ENCODE data around the gene IQSEC3.

The IQSEC3 gene

DNA sequence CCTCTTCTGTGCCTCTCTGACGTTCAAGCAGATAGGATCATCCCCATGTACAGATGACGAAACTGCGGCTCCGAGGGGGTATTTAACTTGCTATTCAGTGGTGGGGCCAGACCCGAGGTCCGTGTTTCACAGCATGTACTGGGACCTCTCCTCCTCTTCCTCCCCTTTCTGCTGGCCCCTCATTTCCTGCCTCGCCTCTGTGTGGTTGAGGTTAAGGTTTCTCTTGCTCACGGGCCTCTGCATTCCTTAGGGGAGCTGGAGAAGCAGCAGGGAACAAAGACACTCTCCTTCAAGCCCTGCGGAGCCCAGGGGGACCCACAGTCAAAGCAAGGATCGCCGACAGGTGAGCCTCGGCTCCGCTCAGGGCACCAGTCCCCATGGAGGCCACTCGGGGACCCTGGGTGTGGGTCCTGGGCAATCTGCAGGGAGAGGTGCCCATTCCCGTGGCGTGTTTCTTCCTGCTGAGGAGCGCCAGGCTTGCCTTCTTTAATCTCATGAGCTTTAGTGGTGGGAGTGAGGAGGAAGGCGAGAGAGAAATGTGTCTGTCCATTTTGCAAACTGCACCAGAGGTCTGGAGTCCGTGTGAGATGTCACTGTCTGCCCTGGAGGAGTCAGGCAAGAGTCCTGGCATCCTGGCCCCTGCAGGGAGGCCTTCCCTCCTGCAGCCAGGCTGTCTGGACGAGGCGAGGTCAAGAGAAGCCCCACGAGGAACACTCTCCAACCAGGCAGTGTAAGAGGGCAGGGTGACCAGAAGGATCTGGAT lies 102.4 kb downstream of the IQSEC3 start:
- H3K4me3 Mint-ChIP-seq, result peak overlapping the region; percentile 26 to 47 (median 39)
- peaks cover 82% of the 10 kb centered on the region for H3K4me1 Mint-ChIP-seq
- H3K9me3 Mint-ChIP-seq, result no peaks in the 10 kb centered on the region
- TF ChIP-seq, protein P1, sequence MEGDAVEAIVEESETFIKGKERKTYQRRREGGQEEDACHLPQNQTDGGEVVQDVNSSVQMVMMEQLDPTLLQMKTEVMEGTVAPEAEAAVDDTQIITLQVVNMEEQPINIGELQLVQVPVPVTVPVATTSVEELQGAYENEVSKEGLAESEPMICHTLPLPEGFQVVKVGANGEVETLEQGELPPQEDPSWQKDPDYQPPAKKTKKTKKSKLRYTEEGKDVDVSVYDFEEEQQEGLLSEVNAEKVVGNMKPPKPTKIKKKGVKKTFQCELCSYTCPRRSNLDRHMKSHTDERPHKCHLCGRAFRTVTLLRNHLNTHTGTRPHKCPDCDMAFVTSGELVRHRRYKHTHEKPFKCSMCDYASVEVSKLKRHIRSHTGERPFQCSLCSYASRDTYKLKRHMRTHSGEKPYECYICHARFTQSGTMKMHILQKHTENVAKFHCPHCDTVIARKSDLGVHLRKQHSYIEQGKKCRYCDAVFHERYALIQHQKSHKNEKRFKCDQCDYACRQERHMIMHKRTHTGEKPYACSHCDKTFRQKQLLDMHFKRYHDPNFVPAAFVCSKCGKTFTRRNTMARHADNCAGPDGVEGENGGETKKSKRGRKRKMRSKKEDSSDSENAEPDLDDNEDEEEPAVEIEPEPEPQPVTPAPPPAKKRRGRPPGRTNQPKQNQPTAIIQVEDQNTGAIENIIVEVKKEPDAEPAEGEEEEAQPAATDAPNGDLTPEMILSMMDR (IDR thresholded peaks at IDR 0.05; ENCODE audit: unreplicated experiment in 3 of 3), result no peak
- H3K36me3 Mint-ChIP-seq (ENCODE audit: low read depth), result no peaks in the 10 kb centered on the region
- H3K27me3 Mint-ChIP-seq (ENCODE audit: low read depth), result peaks cover 21% of the 10 kb centered on the region
- H3K27ac Mint-ChIP-seq, result peak overlapping the region; percentile 77 to 90 (median 80)

DNA sequence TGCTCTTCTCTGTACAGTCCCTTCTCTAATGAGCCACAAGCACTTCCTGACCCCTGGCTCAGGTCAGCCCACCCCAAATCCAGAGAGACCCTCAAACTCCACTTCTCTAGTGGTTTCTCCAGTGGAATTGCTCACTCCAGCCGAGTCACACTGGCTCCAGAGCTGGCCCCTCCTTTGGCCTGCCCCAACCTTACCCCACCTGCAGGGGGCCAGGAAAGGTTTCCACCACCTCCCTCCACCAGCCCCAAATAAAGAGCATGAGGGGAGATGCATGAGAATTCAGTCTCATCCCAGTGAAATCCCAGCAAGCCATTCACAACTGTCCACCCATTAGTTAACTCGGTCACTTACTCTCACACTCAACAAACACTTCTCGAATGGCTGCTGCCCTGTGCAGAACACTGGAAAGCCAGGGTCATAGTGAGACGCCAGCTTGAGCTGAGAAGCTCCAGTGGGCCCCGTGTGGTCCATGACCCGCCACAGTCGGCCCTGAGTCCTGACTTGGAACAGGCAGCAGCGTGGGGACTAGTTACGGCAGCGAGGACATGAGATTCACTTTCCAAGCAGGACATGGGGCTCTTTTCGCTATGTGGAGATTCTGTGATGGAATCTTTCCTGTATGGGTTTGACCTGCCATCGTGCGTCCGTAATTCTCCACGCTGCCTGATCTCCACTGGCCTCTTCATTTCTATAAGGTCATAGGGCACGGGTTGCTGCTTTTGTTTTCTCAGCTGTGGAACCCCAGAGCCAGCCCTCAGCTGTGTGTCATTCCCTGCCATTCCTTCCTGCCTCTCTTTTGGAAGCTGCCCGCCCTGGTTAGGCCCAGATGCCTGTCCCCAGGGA lies 103.2 kb downstream of the IQSEC3 start:
- no peaks in the 10 kb centered on the region for H3K9me3 Mint-ChIP-seq
- H3K4me3 Mint-ChIP-seq, result peak overlapping the region; percentile 32 to 62 (median 48)
- H3K27me3 Mint-ChIP-seq (ENCODE audit: low read depth), result peaks cover 21% of the 10 kb centered on the region
- H3K27ac Mint-ChIP-seq, result peak overlapping the region; percentile 77 to 90 (median 80)
- no peaks in the 10 kb centered on the region for H3K36me3 Mint-ChIP-seq (ENCODE audit: low read depth)
- TF ChIP-seq, protein P1 (IDR thresholded peaks at IDR 0.05; ENCODE audit: unreplicated experiment in 3 of 3), result no peak
- H3K4me1 Mint-ChIP-seq, result peaks cover 78% of the 10 kb centered on the region

DNA sequence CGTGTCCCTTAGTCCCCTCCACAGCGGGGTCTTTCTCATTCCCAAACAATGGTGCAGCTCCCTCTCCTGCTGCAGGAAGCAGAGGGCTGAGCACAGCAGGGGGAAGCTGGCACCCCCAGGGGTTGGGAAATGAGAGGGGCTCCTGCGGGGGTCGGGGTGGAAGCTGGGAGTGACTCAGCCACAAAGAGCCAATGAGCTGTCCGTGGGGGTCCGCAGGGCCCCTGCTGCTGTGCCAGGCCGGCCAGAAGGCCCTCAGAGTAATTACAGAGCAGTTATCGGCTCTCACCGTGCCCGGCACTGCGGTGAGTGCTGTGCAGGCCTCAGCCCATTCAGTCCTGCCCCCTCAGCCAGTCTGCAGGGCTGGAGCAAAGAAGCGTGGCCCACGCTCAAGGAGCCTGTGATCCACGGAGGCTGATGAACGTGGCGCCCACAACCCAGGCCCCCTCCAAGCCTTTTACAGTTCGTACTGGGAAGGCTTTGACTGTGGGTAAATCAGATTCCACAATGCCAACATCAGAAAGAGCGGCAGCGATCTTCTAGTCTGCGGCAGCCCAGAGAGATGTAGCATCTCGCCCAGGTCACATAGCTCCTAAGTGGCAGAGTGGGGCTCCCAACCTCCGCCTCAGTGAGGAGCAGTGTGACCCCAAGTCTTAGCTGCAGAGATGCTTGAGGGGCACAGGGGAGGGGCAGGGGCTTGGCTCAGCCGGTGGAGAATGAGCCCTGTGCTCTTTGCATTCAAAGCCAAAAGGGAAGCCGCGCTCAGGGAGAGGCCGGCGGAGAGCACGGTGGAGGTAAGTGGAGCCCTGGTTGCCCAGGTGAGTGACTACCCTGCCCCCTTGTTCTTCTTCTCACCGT lies 104.0 kb downstream of the IQSEC3 start:
- peak overlapping the region; percentile 77 to 90 (median 80) for H3K27ac Mint-ChIP-seq
- TF ChIP-seq, protein P1 (IDR thresholded peaks at IDR 0.05; ENCODE audit: unreplicated experiment in 3 of 3), result no peak
- no peaks in the 10 kb centered on the region for H3K36me3 Mint-ChIP-seq (ENCODE audit: low read depth)

DNA sequence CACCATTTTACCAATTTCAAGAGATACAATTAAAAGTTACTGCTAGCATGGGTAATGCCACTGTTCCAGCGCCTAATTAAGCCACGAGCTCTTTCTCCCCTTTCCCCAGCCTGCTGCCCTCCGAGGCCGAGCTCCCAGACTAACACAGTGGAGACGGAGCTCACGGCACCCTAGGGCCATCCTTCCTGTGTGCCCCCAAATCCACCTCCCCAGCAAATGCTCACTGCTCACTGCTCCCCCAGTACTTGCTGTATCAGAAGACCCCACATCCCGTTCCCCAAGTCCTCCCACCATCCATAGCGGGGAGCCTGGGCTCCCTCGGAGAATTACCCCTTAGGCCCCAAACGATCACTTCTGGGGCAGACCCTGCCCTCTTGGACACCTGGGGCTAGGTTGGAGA lies 104.7 kb downstream of the IQSEC3 start:
- Mint-ChIP-seq H3K9me3 (no peaks in the 10 kb centered on the region), H3K36me3 (ENCODE audit: low read depth) (no peaks in the 10 kb centered on the region), H3K27ac (peak overlapping the region; percentile 49 to 90 (median 73)), H3K4me3 (peak overlapping the region in 1 of 3 experiments; percentile 3), H3K4me1 (peaks cover 76% of the 10 kb centered on the region), H3K27me3 (ENCODE audit: low read depth) (peaks cover 21% of the 10 kb centered on the region)
- TF ChIP-seq, protein P1 (IDR thresholded peaks at IDR 0.05; ENCODE audit: unreplicated experiment in 3 of 3), result no peak

More for the DNA sequence above, 104.0 kb downstream of the IQSEC3 start:
- Mint-ChIP-seq H3K9me3 (no peaks in the 10 kb centered on the region), H3K4me3 (peak overlapping the region in 1 of 3 experiments; percentile 62), H3K27me3 (ENCODE audit: low read depth) (peaks cover 21% of the 10 kb centered on the region), H3K4me1 (peaks cover 78% of the 10 kb centered on the region)

GRCh38 chr12:171743-172676 lies 105.4 kb downstream of the IQSEC3 start:
- H3K4me1 Mint-ChIP-seq, result peaks cover 75% of the 10 kb centered on the region
- no peak overlapping the region for H3K4me3 Mint-ChIP-seq
- H3K36me3 Mint-ChIP-seq (ENCODE audit: low read depth), result no peaks in the 10 kb centered on the region
- H3K27ac Mint-ChIP-seq, result peak overlapping the region; percentile 49 to 90 (median 73)
- H3K9me3 Mint-ChIP-seq, result no peaks in the 10 kb centered on the region
- TF ChIP-seq, protein P1 (IDR thresholded peaks at IDR 0.05; ENCODE audit: unreplicated experiment in 3 of 3), result no peak
- peaks cover 21% of the 10 kb centered on the region for H3K27me3 Mint-ChIP-seq (ENCODE audit: low read depth)
